ENCODE results near the gene ARGLU1. TPM values are rescaled to one million over a fixed set of nuclear protein-coding genes. Genes with fewer than 3 reads are reported as not detected.

Gene ARGLU1
- total and polyA plus RNA-seq, 11 donors = 14.2 to 54.0 (median 28.1) TPM

GRCh38 chr13:106568299-106569003 lies 514 bp upstream of the ARGLU1 start:
- TF ChIP-seq POLR2A (IDR thresholded peaks at IDR 0.05) (no peak), CTCF (IDR thresholded peaks at IDR 0.05) (no peak)
- Histone ChIP-seq H3K36me3 (no peaks in the 10 kb centered on the region), H3K27me3 (no peaks in the 10 kb centered on the region), H3K4me1 (peaks cover 0 to 47% (median 35%) of the 10 kb centered on the region in 12 donors), H3K4me3 (peak overlapping the region in 11 of 12 donors; percentile 72 to 98 (median 96)), H3K27ac (peak overlapping the region in 11 of 12 donors; percentile 16 to 100 (median 99)), H3K9me3 (no peaks in the 10 kb centered on the region)
- DNase-seq (no peak), ATAC-seq (peak in 2 of 4 donors; percentile 1 to 3)
- WGBS, 4 donors = 26 to 28% (median 27%) methylated on average over 11 of the region's 11 CpGs
- intact Hi-C loops (cut with DNase I) = loop anchor here in 3 of 10 donors (5.0 to 10.0 kb wide), 4 partner anchors 49 to 346 kb away; no protein-coding TSS in a partner anchor

- DNase-seq (peak; percentile 68 to 79 (median 74)), ATAC-seq (peak; percentile 44 to 72 (median 64))
- H3K36me3 ChIP-seq = no peaks in the 10 kb centered on the region
- no peaks in the 10 kb centered on the region for H3K9me3 ChIP-seq
- H3K27me3 ChIP-seq = no peaks in the 10 kb centered on the region
- peak overlapping the region; percentile 72 to 98 (median 95) for H3K4me3 ChIP-seq
- intact Hi-C loops (cut with DNase I) = loop anchor here in 3 of 10 donors (5.0 to 10.0 kb wide), 4 partner anchors 50 to 348 kb away; no protein-coding TSS in a partner anchor
- H3K4me1 ChIP-seq = peaks cover under 1 to 63% (median 47%) of the 10 kb centered on the region in 12 donors
- WGBS, 4 donors = 1 to 2% (median 1%) methylated on average over 34 of the region's 34 CpGs
- H3K27ac ChIP-seq = peak overlapping the region; percentile 96 to 100 (median 98)
- no peak for TF ChIP-seq CTCF (IDR thresholded peaks at IDR 0.05)
- no peak for TF ChIP-seq POLR2A (IDR thresholded peaks at IDR 0.05)
These were observed 1.1 kb downstream of the ARGLU1 start for GRCh38 chr13:106566641-106567473.

- Histone ChIP-seq H3K36me3 (no peaks in the 10 kb centered on the region), H3K27ac (peak overlapping the region in 2 of 12 donors; percentile 99), H3K4me3 (peak overlapping the region in 9 of 12 donors; percentile 85 to 98 (median 96)), H3K9me3 (no peaks in the 10 kb centered on the region), H3K4me1 (peaks cover 4 to 79% (median 61%) of the 10 kb centered on the region in 12 donors), H3K27me3 (no peaks in the 10 kb centered on the region)
- TF ChIP-seq POLR2A (IDR thresholded peaks at IDR 0.05) (no peak), CTCF (IDR thresholded peaks at IDR 0.05) (no peak)
- DNase-seq (no peak), ATAC-seq (no peak)
- 35 to 44% (median 41%) methylated on average over 4 of the region's 4 CpGs for WGBS, 4 donors
- intact Hi-C loops (cut with DNase I) = loop anchor here in 3 of 10 donors (5.0 to 10.0 kb wide), 4 partner anchors 52 to 350 kb away; no protein-coding TSS in a partner anchor
These were observed 2.7 kb downstream of the ARGLU1 start for GRCh38 chr13:106565127-106565775.
